ENCODE results near the gene B3GALT4. TPM values are rescaled to one million over a fixed set of nuclear protein-coding genes. Genes with fewer than 3 reads are reported as not detected.

The B3GALT4 gene
- total and polyA plus RNA-seq, 2 donors (not counting 1 experiment from before 2014, with no cell fraction given), result 10.2 to 44.1 TPM

DNA sequence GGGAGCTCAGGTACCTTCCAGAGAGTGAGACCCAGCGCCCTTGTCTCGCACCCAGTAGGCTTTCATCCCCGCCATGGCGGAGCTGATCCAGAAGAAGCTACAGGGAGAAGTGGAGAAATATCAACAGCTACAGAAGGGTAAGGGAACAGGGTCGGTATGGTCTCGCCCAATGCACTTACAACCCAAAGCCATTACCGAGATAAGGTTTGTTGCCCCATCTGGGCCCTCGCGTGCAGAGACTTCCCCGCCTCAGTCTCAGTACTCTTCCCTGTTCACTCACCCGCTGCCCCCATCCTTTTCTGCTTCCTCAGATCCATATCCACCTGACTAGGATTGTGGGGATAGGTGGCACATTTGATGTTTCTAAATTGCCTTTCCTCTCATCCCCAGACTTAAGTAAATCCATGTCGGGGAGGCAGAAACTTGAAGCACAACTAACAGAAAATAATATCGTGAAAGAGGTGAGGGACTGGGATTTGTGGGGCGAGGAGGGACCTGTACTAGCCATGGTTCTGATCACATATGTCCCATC is 12.9 kb downstream of the B3GALT4 start:
- H3K9me3 ChIP-seq (ENCODE audit: control extremely low read depth in 1 of 3, control insufficient read depth in 2 of 3, insufficient read depth in 1 of 3, low read length in 2 of 3), result no peaks in the 10 kb centered on the region
- peaks cover 0 to 59% of the 10 kb centered on the region in 2 experiments for H3K36me3 ChIP-seq (replicated peaks in 1 of 2; ENCODE audit: control extremely low read depth in 1 of 2, control insufficient read depth in 1 of 2, extremely low read depth in 1 of 2, insufficient read depth in 2 of 2, low read length in 1 of 2)
- peaks cover 19 to 25% of the 10 kb centered on the region in 2 donors for H3K4me1 ChIP-seq (ENCODE audit: control insufficient read depth in 2 of 2, insufficient read depth in 2 of 2, low read length in 2 of 2)
- peak overlapping the region; percentile 42 to 68 for H3K27ac ChIP-seq (ENCODE audit: low read length in 2 of 2)
- intact Hi-C loops (cut with micrococcal nuclease), result loop anchor here (1.0 to 2.0 kb wide), 10 partner anchors 9 to 120 kb away; partner anchors contain the start of genes B3GALT4, KIFC1, RPS18 and RXRB
- H3K9me3 Mint-ChIP-seq (ENCODE audit: insufficient read depth), result no peaks in the 10 kb centered on the region
- H4K20me1 ChIP-seq (ENCODE audit: control insufficient read depth, insufficient read depth, low read length, poor library complexity, severe bottlenecking), result no peaks in the 10 kb centered on the region
- H3K27ac Mint-ChIP-seq, result peak overlapping the region; percentile 86
- peak overlapping the region; percentile 78 to 99 (median 86) for H3K4me3 ChIP-seq (ENCODE audit: control extremely low read depth in 1 of 5, extremely low read depth in 1 of 5, insufficient read depth in 1 of 5, low read depth in 2 of 5, low read length in 4 of 5)
- POLR2A ChIA-PET, result interaction anchor here (1.1 to 3.4 kb wide), 7 partner anchors 8 to 35 kb away, joined by 5 to 39 read pairs (median 15); partner anchors contain the start of genes B3GALT4, RGL2, RPS18 and TAPBP
- ATAC-seq (ENCODE audit: low read depth) (no peak), DNase-seq (no peak)
- TF ChIP-seq EZH2 (IDR thresholded peaks at IDR 0.05; ENCODE audit: borderline replicate concordance, insufficient read depth, low read depth, low read length, poor library complexity, severe bottlenecking), result no peak
- TF ChIP-seq, protein P1, sequence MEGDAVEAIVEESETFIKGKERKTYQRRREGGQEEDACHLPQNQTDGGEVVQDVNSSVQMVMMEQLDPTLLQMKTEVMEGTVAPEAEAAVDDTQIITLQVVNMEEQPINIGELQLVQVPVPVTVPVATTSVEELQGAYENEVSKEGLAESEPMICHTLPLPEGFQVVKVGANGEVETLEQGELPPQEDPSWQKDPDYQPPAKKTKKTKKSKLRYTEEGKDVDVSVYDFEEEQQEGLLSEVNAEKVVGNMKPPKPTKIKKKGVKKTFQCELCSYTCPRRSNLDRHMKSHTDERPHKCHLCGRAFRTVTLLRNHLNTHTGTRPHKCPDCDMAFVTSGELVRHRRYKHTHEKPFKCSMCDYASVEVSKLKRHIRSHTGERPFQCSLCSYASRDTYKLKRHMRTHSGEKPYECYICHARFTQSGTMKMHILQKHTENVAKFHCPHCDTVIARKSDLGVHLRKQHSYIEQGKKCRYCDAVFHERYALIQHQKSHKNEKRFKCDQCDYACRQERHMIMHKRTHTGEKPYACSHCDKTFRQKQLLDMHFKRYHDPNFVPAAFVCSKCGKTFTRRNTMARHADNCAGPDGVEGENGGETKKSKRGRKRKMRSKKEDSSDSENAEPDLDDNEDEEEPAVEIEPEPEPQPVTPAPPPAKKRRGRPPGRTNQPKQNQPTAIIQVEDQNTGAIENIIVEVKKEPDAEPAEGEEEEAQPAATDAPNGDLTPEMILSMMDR (IDR thresholded peaks at IDR 0.05), result no peak
- peak overlapping the region; percentile 93 for H3K4me3 Mint-ChIP-seq
- peak overlapping the region; percentile 77 for H3K4me2 ChIP-seq (replicated peaks; ENCODE audit: low read depth, low read length, poor library complexity, severe bottlenecking)
- CTCF ChIA-PET, result interaction anchor here (0.9 to 2.6 kb wide), 11 partner anchors 9 to 143 kb away, joined by 3 to 17 read pairs (median 8); partner anchors contain the start of genes B3GALT4, RGL2, RPS18 and VPS52
- no peaks in the 10 kb centered on the region for H3K27me3 ChIP-seq (replicated peaks in 1 of 4; ENCODE audit: control extremely low read depth in 1 of 4, control insufficient read depth in 3 of 4, insufficient read depth in 4 of 4, low read length in 3 of 4)
- H3K9ac ChIP-seq (ENCODE audit: low read length), result peak overlapping the region; percentile 79
- no peaks in the 10 kb centered on the region for H3K27me3 Mint-ChIP-seq
- 0% methylated on average over 5 of the region's 14 CpGs for WGBS (ENCODE audit: insufficient coverage)
- H3K4me1 Mint-ChIP-seq, result peaks cover 38% of the 10 kb centered on the region
- H2AFZ ChIP-seq (ENCODE audit: insufficient read depth, low read depth, low read length, poor library complexity, severe bottlenecking), result peak overlapping the region; percentile 96
- H3K79me2 ChIP-seq (ENCODE audit: control insufficient read depth, insufficient read depth, low read length), result peaks cover 41% of the 10 kb centered on the region

DNA sequence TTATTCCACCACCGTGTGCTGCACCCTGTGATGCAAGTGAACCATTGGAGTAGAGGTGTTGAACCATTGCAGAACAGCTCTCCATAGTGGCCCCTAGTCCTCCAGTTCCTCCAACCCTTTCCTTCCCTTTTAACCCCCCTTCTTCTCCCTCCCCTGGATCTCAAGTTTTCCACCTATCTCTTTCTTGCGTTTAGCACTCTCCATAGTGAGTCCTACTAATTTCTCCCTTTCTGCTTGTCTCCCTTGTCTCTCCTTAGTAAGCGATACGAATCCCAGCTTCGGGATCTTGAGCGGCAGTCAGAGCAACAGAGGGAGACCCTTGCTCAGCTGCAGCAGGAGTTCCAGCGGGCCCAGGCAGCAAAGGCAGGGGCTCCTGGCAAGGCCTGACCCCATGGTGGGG is 13.5 kb downstream of the B3GALT4 start:
- Histone ChIP-seq H3K4me2 (replicated peaks; ENCODE audit: low read depth, low read length, poor library complexity, severe bottlenecking) (peak overlapping the region; percentile 77), H3K9me3 (ENCODE audit: control extremely low read depth in 1 of 3, control insufficient read depth in 2 of 3, insufficient read depth in 1 of 3, low read length in 2 of 3) (no peaks in the 10 kb centered on the region), H3K27me3 (replicated peaks in 1 of 4; ENCODE audit: control extremely low read depth in 1 of 4, control insufficient read depth in 3 of 4, insufficient read depth in 4 of 4, low read length in 3 of 4) (no peaks in the 10 kb centered on the region), H4K20me1 (ENCODE audit: control insufficient read depth, insufficient read depth, low read length, poor library complexity, severe bottlenecking) (peaks cover 5% of the 10 kb centered on the region), H3K9ac (ENCODE audit: low read length) (no peak overlapping the region), H3K79me2 (ENCODE audit: control insufficient read depth, insufficient read depth, low read length) (peaks cover 41% of the 10 kb centered on the region), H3K27ac (ENCODE audit: low read length in 2 of 2) (peak overlapping the region in 1 of 2 donors; percentile 68), H3K4me1 (ENCODE audit: control insufficient read depth in 2 of 2, insufficient read depth in 2 of 2, low read length in 2 of 2) (peaks cover 19 to 25% of the 10 kb centered on the region in 2 donors), H2AFZ (ENCODE audit: insufficient read depth, low read depth, low read length, poor library complexity, severe bottlenecking) (no peak overlapping the region), H3K4me3 (ENCODE audit: control extremely low read depth in 1 of 5, extremely low read depth in 1 of 5, insufficient read depth in 1 of 5, low read depth in 2 of 5, low read length in 4 of 5) (peak overlapping the region in 1 of 5 experiments; percentile 99), H3K36me3 (replicated peaks in 1 of 2; ENCODE audit: control extremely low read depth in 1 of 2, control insufficient read depth in 1 of 2, extremely low read depth in 1 of 2, insufficient read depth in 2 of 2, low read length in 1 of 2) (peaks cover 0 to 62% of the 10 kb centered on the region in 2 experiments)
- H3K9me3 Mint-ChIP-seq (ENCODE audit: insufficient read depth), result no peaks in the 10 kb centered on the region
- POLR2A ChIA-PET, result interaction anchor here (1.6 to 3.4 kb wide), 5 partner anchors 9 to 19 kb away, joined by 5 to 39 read pairs (median 22); partner anchors contain the start of genes B3GALT4, RGL2, RPS18 and VPS52
- intact Hi-C loops (cut with micrococcal nuclease), result no loop called here
- H3K4me3 Mint-ChIP-seq, result peak overlapping the region; percentile 93
- WGBS (ENCODE audit: insufficient coverage), result 78% methylated on average over 6 of the region's 7 CpGs
- peak overlapping the region; percentile 86 for H3K27ac Mint-ChIP-seq
- CTCF ChIA-PET, result interaction anchor here (0.7 to 2.5 kb wide), 3 partner anchors 13 to 142 kb away, joined by 3 to 15 read pairs (median 3); partner anchors contain the start of genes B3GALT4, RPS18 and VPS52
- ATAC-seq (ENCODE audit: low read depth) (no peak), DNase-seq (no peak)
- H3K27me3 Mint-ChIP-seq, result no peaks in the 10 kb centered on the region
- TF ChIP-seq, protein P1 (IDR thresholded peaks at IDR 0.05), result no peak
- TF ChIP-seq EZH2 (IDR thresholded peaks at IDR 0.05; ENCODE audit: borderline replicate concordance, insufficient read depth, low read depth, low read length, poor library complexity, severe bottlenecking), result no peak
- H3K4me1 Mint-ChIP-seq, result peaks cover 38% of the 10 kb centered on the region

All from B cell (primary cell).